Measurements from ENCODE around the gene PFKFB3.

DNA sequence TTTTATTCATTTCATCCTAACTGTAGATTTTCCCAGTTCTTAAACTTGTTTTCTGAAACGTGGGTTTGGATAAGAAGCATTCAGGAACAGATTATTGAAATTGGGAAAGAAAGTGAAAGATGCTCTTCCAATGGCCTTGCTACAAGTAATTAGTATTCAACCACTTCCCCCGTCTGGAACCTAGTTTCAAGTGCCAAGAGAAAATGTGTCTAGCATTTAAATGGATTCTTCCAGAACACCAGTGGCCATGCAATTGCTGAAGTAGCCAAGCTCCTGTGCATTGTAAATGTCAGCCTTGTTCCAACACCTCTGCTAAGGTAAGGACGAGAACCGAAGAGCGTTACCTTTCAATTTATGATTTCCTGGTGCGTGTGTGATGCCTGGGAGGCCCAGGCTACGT is 68.2 kb downstream of the PFKFB3 start:
- TF ChIP-seq EZH2phosphoT487 (IDR thresholded peaks at IDR 0.05; ENCODE audit: low read length) = no peak
- TF ChIP-seq, protein P1, sequence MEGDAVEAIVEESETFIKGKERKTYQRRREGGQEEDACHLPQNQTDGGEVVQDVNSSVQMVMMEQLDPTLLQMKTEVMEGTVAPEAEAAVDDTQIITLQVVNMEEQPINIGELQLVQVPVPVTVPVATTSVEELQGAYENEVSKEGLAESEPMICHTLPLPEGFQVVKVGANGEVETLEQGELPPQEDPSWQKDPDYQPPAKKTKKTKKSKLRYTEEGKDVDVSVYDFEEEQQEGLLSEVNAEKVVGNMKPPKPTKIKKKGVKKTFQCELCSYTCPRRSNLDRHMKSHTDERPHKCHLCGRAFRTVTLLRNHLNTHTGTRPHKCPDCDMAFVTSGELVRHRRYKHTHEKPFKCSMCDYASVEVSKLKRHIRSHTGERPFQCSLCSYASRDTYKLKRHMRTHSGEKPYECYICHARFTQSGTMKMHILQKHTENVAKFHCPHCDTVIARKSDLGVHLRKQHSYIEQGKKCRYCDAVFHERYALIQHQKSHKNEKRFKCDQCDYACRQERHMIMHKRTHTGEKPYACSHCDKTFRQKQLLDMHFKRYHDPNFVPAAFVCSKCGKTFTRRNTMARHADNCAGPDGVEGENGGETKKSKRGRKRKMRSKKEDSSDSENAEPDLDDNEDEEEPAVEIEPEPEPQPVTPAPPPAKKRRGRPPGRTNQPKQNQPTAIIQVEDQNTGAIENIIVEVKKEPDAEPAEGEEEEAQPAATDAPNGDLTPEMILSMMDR (IDR thresholded peaks at IDR 0.05; ENCODE audit: low read length) = no peak
- no peak for TF ChIP-seq EZH2 (optimal IDR thresholded peaks at IDR 0.05; ENCODE audit: low read depth, low read length)
